GM12891 (cell line): Measurements from ENCODE around the gene KCTD10.

Experiments used
- POLR2A ChIP-seq: IDR thresholded peaks from 2 replicates; pipeline ENCODE4 v1.6.1; 2011; ENCODE audit warnings: low read depth, low read length, control low read depth
- POLR2AphosphoS5 ChIP-seq: IDR thresholded peaks from 2 replicates; pipeline ENCODE4 v1.6.1; 2011; ENCODE audit warnings: low read depth, low read length, control low read depth

DNA sequence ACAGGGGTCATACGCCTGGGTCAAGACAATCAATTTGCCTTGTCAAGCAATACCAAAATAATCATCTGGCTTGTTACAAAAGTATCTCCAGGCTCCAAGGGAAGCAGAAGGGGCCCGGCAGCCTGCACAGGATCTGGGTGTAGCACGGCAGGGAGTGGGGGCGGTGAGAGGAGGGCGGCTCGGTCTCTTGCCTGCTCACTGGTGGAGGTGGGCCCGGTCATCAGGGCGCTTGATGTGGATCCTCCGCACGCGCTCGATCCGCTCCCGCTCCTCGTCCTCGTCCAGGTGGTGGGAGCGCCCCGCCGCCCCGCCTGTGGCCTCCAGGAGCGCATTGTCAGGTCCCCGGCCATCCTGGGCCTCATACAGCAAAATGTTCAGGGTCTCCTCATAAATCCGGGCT, 25.7 kb downstream of the KCTD10 start:
- no peak for TF ChIP-seq POLR2AphosphoS5
- TF ChIP-seq POLR2A, result no peak
